Keratinocyte (primary cell): ENCODE measurements around the gene SCN4A. TPM values are rescaled to one million over a fixed set of nuclear protein-coding genes. Genes with fewer than 3 reads are reported as not detected.

Experiments used
- DNase-seq: peaks from one replicate; pipeline ENCODE4 v3.0.0-alpha.2; 2011; ENCODE audit warnings: low read depth, missing footprints, low spot score
- FAIRE-seq: peaks from 2 replicates; lab custom pipeline; 2011; peaks lifted over from hg19 to GRCh38; lab: Jason Lieb, UNC
- H2AFZ ChIP-seq: 2 replicates; pipeline ENCODE4 v1.6.0; 2012; ENCODE audit warnings: low read length, control low read depth, inconsistent platforms; ENCODE audit not compliant: control insufficient read depth
- H3K27ac ChIP-seq: 2 replicates; pipeline ENCODE4 v1.5.1; 2011; ENCODE audit warnings: low read length; ENCODE audit not compliant: control insufficient read depth, insufficient read depth
- H3K27me3 ChIP-seq: 3 replicates; pipeline ENCODE4 v1.6.0; 2011; ENCODE audit warnings: low read length; ENCODE audit not compliant: control insufficient read depth, insufficient read depth; ENCODE audit errors: extremely low read depth
- H3K36me3 ChIP-seq, 2 experiments: 2 replicates in 1 of 2; 3 replicates in 1 of 2; pipeline ENCODE4 v1.5.1; 2011; ENCODE audit warnings: low read length in 2 of 2, mild to moderate bottlenecking in 1 of 2; ENCODE audit not compliant: control insufficient read depth in 2 of 2, insufficient read depth in 2 of 2; ENCODE audit errors: extremely low read depth in 1 of 2
- H3K4me1 ChIP-seq: 3 replicates; pipeline ENCODE4 v1.5.1; 2011; ENCODE audit warnings: low read length; ENCODE audit not compliant: control insufficient read depth, insufficient read depth; ENCODE audit errors: extremely low read depth
- H3K4me2 ChIP-seq: 3 replicates; pipeline ENCODE4 v1.6.0; 2011; ENCODE audit warnings: low read depth, low read length; ENCODE audit not compliant: control insufficient read depth, insufficient read depth; ENCODE audit errors: extremely low read depth
- H3K4me3 ChIP-seq, 3 experiments: fragments of 200-600 bp in 1 of 3; sonication (generic) in 1 of 3; 2 replicates in 2 of 3; 3 replicates in 1 of 3; pipeline ENCODE4 v1.5.1; 2011 to 2016; ENCODE audit warnings: low read length in 3 of 3, mild to moderate bottlenecking in 3 of 3, control low read depth in 2 of 3, inconsistent platforms in 1 of 3, low read depth in 1 of 3, mixed read lengths in 1 of 3, mixed run types in 1 of 3, moderate library complexity in 1 of 3; ENCODE audit not compliant: control insufficient read depth in 2 of 3, insufficient read depth in 2 of 3; ENCODE audit errors: extremely low read depth in 1 of 3
- H3K79me2 ChIP-seq: 2 replicates; pipeline ENCODE4 v1.6.0; 2012; ENCODE audit warnings: low read length; ENCODE audit not compliant: control insufficient read depth, insufficient read depth
- H3K9ac ChIP-seq: 3 replicates; pipeline ENCODE4 v1.6.0; 2011; ENCODE audit warnings: low read length; ENCODE audit not compliant: control insufficient read depth, insufficient read depth; ENCODE audit errors: extremely low read depth
- H3K9me1 ChIP-seq: 3 replicates; pipeline ENCODE4 v1.6.0; 2011; ENCODE audit warnings: low read length; ENCODE audit not compliant: control insufficient read depth, insufficient read depth; ENCODE audit errors: extremely low read depth
- H3K9me3 ChIP-seq: 2 replicates; pipeline ENCODE4 v1.5.1; 2012; ENCODE audit warnings: low read depth, low read length; ENCODE audit not compliant: control insufficient read depth
- H4K20me1 ChIP-seq: 3 replicates; pipeline ENCODE4 v1.6.0; 2011; ENCODE audit warnings: low read length; ENCODE audit not compliant: control insufficient read depth, insufficient read depth; ENCODE audit errors: extremely low read depth
- EZH2 ChIP-seq: IDR thresholded peaks from one replicate; pipeline ENCODE4 v1.6.1; 2012; ENCODE audit warnings: inconsistent platforms, mild to moderate bottlenecking, low read length, moderate library complexity
- dilution Hi-C: fragments of 300-500 bp; cut with MboI; formaldehyde crosslinking; loops from one replicate; pipeline ENCODE4 v1.7.0; 2020; ENCODE audit warnings: low sequenced_read_pairs; ENCODE audit not compliant: extremely low pct_ligation_motif_present
- polyA plus RNA-seq, 5 experiments: library from polyadenylated mRNA; depleted of rRNA in 3 of 5; stranded (reverse) in 3 of 5; stranded (forward) in 1 of 5; unstranded in 1 of 5; fragments of >200 nt; gene quantifications; 1 replicate in 1 of 5; 2 replicates in 3 of 5; 3 replicates in 1 of 5; pipeline versions ENCODE4 v1.2.1 to v1.2.3, GENCODE V29; 2011 to 2012; ENCODE audit warnings: missing spikeins in 2 of 5, low read depth in 1 of 5, low replicate concordance in 1 of 5
- TF ChIP-seq, protein P1 (sequence below), 3 experiments: IDR thresholded peaks in 1 of 3; conservative IDR thresholded peaks in 1 of 3; optimal IDR thresholded peaks in 1 of 3; 2 replicates in 2 of 3; 3 replicates in 1 of 3; pipeline versions ENCODE3 to v1.5.1; 2011; ENCODE audit warnings: low read length in 3 of 3, mild to moderate bottlenecking in 3 of 3, moderate library complexity in 2 of 3, control low read depth in 1 of 3, inconsistent platforms in 1 of 3; ENCODE audit not compliant: insufficient read depth in 2 of 3; ENCODE audit errors: extremely low read depth in 1 of 3

The SCN4A gene
- polyA plus RNA-seq, 1 donor (not counting 4 experiments of a cell fraction or from before 2014, with no cell fraction given), result not detected

DNA sequence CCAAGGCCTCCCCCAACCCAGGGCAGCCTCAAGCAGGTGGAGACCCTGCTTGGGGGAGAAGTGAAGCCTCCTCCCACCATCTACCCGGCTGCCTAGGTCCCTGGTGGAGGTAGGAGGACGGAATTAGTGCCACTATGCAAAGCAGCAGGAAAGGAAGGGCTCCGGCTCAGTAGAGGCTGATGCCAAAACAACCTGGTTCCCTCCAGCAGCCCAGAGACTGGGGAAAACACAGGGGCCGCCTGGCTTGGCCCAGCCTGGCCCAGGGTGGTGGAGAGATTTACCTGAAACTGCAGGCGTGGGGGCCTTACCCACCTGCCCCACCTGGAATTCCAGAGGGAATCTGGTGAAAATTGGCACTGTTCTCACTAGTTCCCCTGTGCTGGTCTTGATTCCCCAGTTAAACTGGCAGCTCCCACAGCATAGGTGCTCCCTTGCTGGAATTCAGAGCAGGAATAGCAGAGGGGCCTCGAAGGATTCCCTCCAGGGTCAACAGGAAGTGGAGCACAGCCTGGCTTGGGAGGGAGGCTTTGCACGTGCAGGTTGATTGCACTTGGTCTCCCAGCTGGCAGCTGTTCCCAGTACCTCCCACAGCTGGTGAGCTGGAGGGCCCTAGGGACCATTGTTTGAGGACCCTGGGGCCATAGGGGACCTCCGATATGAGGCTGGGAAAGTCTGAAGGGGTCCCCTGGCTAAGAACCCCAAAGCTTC, 45.1 kb downstream of the SCN4A start:
- Histone ChIP-seq H2AFZ (no peak overlapping the region), H3K4me3 (no peak overlapping the region), H3K9me1 (no peaks in the 10 kb centered on the region), H3K79me2 (no peaks in the 10 kb centered on the region), H3K9me3 (no peaks in the 10 kb centered on the region), H3K9ac (no peak overlapping the region), H3K36me3 (no peaks in the 10 kb centered on the region), H4K20me1 (no peaks in the 10 kb centered on the region), H3K27ac (no peak overlapping the region), H3K4me2 (no peak overlapping the region), H3K4me1 (peaks cover 10% of the 10 kb centered on the region), H3K27me3 (peaks cover 7% of the 10 kb centered on the region)
- FAIRE-seq (no peak), DNase-seq (no peak)
- dilution Hi-C loops, result no loop called here
- TF ChIP-seq, protein P1, sequence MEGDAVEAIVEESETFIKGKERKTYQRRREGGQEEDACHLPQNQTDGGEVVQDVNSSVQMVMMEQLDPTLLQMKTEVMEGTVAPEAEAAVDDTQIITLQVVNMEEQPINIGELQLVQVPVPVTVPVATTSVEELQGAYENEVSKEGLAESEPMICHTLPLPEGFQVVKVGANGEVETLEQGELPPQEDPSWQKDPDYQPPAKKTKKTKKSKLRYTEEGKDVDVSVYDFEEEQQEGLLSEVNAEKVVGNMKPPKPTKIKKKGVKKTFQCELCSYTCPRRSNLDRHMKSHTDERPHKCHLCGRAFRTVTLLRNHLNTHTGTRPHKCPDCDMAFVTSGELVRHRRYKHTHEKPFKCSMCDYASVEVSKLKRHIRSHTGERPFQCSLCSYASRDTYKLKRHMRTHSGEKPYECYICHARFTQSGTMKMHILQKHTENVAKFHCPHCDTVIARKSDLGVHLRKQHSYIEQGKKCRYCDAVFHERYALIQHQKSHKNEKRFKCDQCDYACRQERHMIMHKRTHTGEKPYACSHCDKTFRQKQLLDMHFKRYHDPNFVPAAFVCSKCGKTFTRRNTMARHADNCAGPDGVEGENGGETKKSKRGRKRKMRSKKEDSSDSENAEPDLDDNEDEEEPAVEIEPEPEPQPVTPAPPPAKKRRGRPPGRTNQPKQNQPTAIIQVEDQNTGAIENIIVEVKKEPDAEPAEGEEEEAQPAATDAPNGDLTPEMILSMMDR (optimal IDR thresholded peaks at IDR 0.05 in 1 of 3, IDR thresholded peaks at IDR 0.05 in 1 of 3, conservative IDR thresholded peaks at IDR 0.05 in 1 of 3; ENCODE audit: extremely low read depth in 1 of 3, insufficient read depth in 2 of 3, low read length in 3 of 3), result no peak
- no peak for TF ChIP-seq EZH2

DNA sequence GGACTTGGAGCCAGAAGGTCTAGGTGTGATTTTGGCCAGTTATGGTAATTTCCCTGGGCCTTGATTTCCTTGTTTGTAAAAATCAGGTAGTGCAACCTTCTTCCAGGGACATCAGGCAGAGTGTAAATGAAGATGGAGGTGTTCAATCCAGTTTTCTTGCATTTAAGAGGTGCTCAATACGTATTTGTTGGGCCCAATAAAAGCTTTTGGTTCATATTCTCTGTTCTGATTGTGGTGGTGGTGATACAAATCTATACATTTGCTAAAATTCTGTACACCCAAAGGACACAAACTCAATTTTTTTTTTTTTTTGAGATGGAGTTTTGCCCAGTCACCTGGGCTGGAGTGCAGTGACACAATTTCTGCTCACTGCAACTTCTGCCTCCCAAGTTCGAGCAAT, 46.6 kb downstream of the SCN4A start:
- TF ChIP-seq, protein P1 (optimal IDR thresholded peaks at IDR 0.05 in 1 of 3, IDR thresholded peaks at IDR 0.05 in 1 of 3, conservative IDR thresholded peaks at IDR 0.05 in 1 of 3; ENCODE audit: extremely low read depth in 1 of 3, insufficient read depth in 2 of 3, low read length in 3 of 3), result no peak
- TF ChIP-seq EZH2, result no peak
- Histone ChIP-seq H2AFZ (no peak overlapping the region), H4K20me1 (no peaks in the 10 kb centered on the region), H3K27ac (no peak overlapping the region), H3K4me2 (no peak overlapping the region), H3K9ac (no peak overlapping the region), H3K79me2 (no peaks in the 10 kb centered on the region), H3K4me3 (no peak overlapping the region), H3K9me3 (no peaks in the 10 kb centered on the region), H3K9me1 (no peaks in the 10 kb centered on the region), H3K27me3 (peaks cover 7% of the 10 kb centered on the region), H3K36me3 (no peaks in the 10 kb centered on the region), H3K4me1 (peaks cover 10% of the 10 kb centered on the region)
- FAIRE-seq, result no peak
- dilution Hi-C loops, result no loop called here
- no peak for DNase-seq
